ENCODE measurements around the gene ASMT. TPM values are rescaled to one million over a fixed set of nuclear protein-coding genes. Genes with fewer than 3 reads are reported as not detected.
A peak's percentile ranks its signal among the peaks of the same experiment; 100 is the strongest.

The ASMT gene
- total and polyA plus RNA-seq, 2 of the 4 experiments (the other 2 are of a cell fraction), result not detected

GRCh38 chrX:1591102-1591862 lies 23.6 kb upstream of the ASMT start, which contains the start of gene AKAP17A (continued):
- TF ChIP-seq CHD1 (IDR thresholded peaks at IDR 0.05; ENCODE audit: low read depth, low read length) (0 out of 2 replicates have a peak, but pooled peaks have one; percentile 18), NFE2L2 (IDR thresholded peaks at IDR 0.05; ENCODE audit: low read depth, low read length) (no peak), SMC3 (IDR thresholded peaks at IDR 0.05; ENCODE audit: low read depth, low read length) (no peak), MXI1 (IDR thresholded peaks at IDR 0.05; ENCODE audit: borderline replicate concordance, low read depth, low read length) (0 out of 2 replicates have a peak, but pooled peaks have one; percentile 47), BHLHE40 (IDR thresholded peaks at IDR 0.05; ENCODE audit: low read depth, low read length) (no peak), POLR2A (IDR thresholded peaks at IDR 0.05; ENCODE audit: low read depth, low read length) (peak; percentile 90), CEBPB (IDR thresholded peaks at IDR 0.05; ENCODE audit: low read depth, low read length) (no peak), MAFK (IDR thresholded peaks at IDR 0.05; ENCODE audit: low read depth, low read length) (no peak)

All from IMR-90 (cell line).